Astrocyte (in vitro differentiated cells and primary cell): ENCODE results near the gene PARP1. TPM values are rescaled to one million over a fixed set of nuclear protein-coding genes. Genes with fewer than 3 reads are reported as not detected.

Experiments
- DNase-seq: peaks from one replicate; pipeline ENCODE4 v3.0.0-alpha.2; 2010; ENCODE audit warnings: low read depth
- FAIRE-seq: peaks from 2 replicates; lab custom pipeline; 2011; peaks lifted over from hg19 to GRCh38; lab: Jason Lieb, UNC
- H2AFZ ChIP-seq: 2 replicates; pipeline ENCODE4 v1.6.0; 2012; ENCODE audit warnings: low read depth, low read length, inconsistent platforms
- H3K27ac ChIP-seq: 2 replicates; pipeline ENCODE4 v1.5.1; 2011; ENCODE audit warnings: low read depth, low read length, inconsistent platforms
- H3K27me3 ChIP-seq: 2 replicates; pipeline ENCODE4 v1.6.0; 2011; ENCODE audit warnings: low read length, inconsistent platforms; ENCODE audit not compliant: insufficient read depth
- H3K36me3 ChIP-seq: 2 replicates; pipeline ENCODE4 v1.5.1; 2011; ENCODE audit warnings: low read length, inconsistent platforms; ENCODE audit not compliant: insufficient read depth
- H3K4me1 ChIP-seq: 2 replicates; pipeline ENCODE4 v1.5.1; 2011; ENCODE audit warnings: low read length, inconsistent platforms; ENCODE audit not compliant: insufficient read depth
- H3K4me2 ChIP-seq: 2 replicates; pipeline ENCODE4 v1.6.0; 2012; ENCODE audit warnings: low read length, inconsistent platforms
- H3K4me3 ChIP-seq: 2 replicates; pipeline ENCODE4 v1.5.1; 2011; ENCODE audit warnings: low read depth, mild to moderate bottlenecking, low read length, inconsistent platforms; ENCODE audit not compliant: insufficient read depth
- H3K79me2 ChIP-seq: 2 replicates; pipeline ENCODE4 v1.6.0; 2012; ENCODE audit warnings: mild to moderate bottlenecking, low read length, inconsistent platforms; ENCODE audit not compliant: insufficient read depth
- H3K9ac ChIP-seq: 2 replicates; pipeline ENCODE4 v1.6.0; 2012; ENCODE audit warnings: mild to moderate bottlenecking, low read length, inconsistent platforms
- H3K9me3 ChIP-seq: 2 replicates; pipeline ENCODE4 v1.5.1; 2012; ENCODE audit warnings: low read depth, mild to moderate bottlenecking, low read length, inconsistent platforms; ENCODE audit not compliant: insufficient read depth
- H4K20me1 ChIP-seq: 2 replicates; pipeline ENCODE4 v1.6.0; 2012; ENCODE audit warnings: low read length, inconsistent platforms; ENCODE audit not compliant: insufficient read depth
- H3K27ac Mint-ChIP-seq: one replicate; pipeline ENCODE4 v1.8.0; 2021; ENCODE audit warnings: mild to moderate bottlenecking, mixed read lengths; ENCODE audit not compliant: unreplicated experiment
- H3K27me3 Mint-ChIP-seq: one replicate; pipeline ENCODE4 v1.8.0; 2021; ENCODE audit warnings: low read depth, mixed read lengths; ENCODE audit not compliant: unreplicated experiment
- H3K36me3 Mint-ChIP-seq: one replicate; pipeline ENCODE4 v1.8.0; 2021; ENCODE audit warnings: low read depth, mixed read lengths; ENCODE audit not compliant: unreplicated experiment
- H3K4me1 Mint-ChIP-seq: one replicate; pipeline ENCODE4 v1.8.0; 2021; ENCODE audit warnings: low read depth, mixed read lengths; ENCODE audit not compliant: unreplicated experiment
- H3K4me3 Mint-ChIP-seq: one replicate; pipeline ENCODE4 v1.8.0; 2021; ENCODE audit warnings: mild to moderate bottlenecking, moderate library complexity, mixed read lengths; ENCODE audit not compliant: unreplicated experiment
- H3K9me3 Mint-ChIP-seq: one replicate; pipeline ENCODE4 v1.8.0; 2021; ENCODE audit warnings: mild to moderate bottlenecking, mixed read lengths; ENCODE audit not compliant: unreplicated experiment
- CTCF ChIP-seq: IDR thresholded peaks from 2 replicates; pipeline ENCODE4 v1.5.1; 2011; ENCODE audit warnings: low read depth, mild to moderate bottlenecking, inconsistent platforms, low read length, moderate library complexity; ENCODE audit not compliant: insufficient read depth
- EZH2 ChIP-seq: IDR thresholded peaks from 2 replicates; pipeline ENCODE4 v1.6.1; 2012; ENCODE audit warnings: mild to moderate bottlenecking, low read length, inconsistent platforms; ENCODE audit not compliant: insufficient read depth
- total RNA-seq: library from RNA; stranded (reverse); gene quantifications from 2 replicates; pipeline ENCODE4 v1.2.1, GENCODE V29; 2021

The PARP1 gene
- total RNA-seq, 1 donor from 2014 or later, result 57.8 TPM

DNA sequence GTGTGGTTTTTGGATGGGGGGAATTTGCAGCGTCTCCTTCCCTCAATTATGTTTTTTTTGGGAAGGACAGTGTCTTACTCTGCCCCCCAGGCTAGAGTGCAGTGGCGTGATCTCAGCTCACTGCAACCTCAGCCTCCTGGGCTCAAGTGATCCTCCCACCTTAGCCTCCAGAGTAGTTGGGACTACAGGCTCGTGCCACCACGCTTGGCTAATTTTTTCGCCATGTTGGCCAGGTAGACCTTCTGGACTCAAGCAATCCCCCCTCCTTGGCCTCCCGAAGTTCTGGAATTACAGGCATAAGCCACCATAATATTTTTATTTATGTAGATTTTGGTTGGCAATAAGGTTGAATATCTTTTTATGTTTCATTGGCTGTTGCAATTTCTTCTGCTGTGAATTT is 9.5 kb upstream of the PARP1 start:
- Mint-ChIP-seq H3K9me3 (no peaks in the 10 kb centered on the region), H3K27ac (no peak overlapping the region), H3K4me1 (peaks cover 4% of the 10 kb centered on the region), H3K27me3 (peaks cover 21% of the 10 kb centered on the region), H3K36me3 (no peaks in the 10 kb centered on the region), H3K4me3 (no peak overlapping the region)
- Histone ChIP-seq H3K27ac (no peak overlapping the region), H4K20me1 (no peaks in the 10 kb centered on the region), H3K79me2 (no peaks in the 10 kb centered on the region), H3K4me1 (no peaks in the 10 kb centered on the region), H3K9me3 (no peaks in the 10 kb centered on the region), H3K9ac (no peak overlapping the region), H3K4me3 (no peak overlapping the region), H3K36me3 (no peaks in the 10 kb centered on the region), H3K27me3 (no peaks in the 10 kb centered on the region), H2AFZ (no peak overlapping the region), H3K4me2 (no peak overlapping the region)
- FAIRE-seq (no peak), DNase-seq (no peak)
- TF ChIP-seq CTCF, result no peak
- TF ChIP-seq EZH2, result no peak

- DNase-seq (no peak), FAIRE-seq (no peak)
- Histone ChIP-seq H3K4me3 (no peak overlapping the region), H3K9ac (no peak overlapping the region), H3K4me1 (no peaks in the 10 kb centered on the region), H3K27ac (no peak overlapping the region), H4K20me1 (no peaks in the 10 kb centered on the region), H3K9me3 (no peaks in the 10 kb centered on the region), H3K4me2 (no peak overlapping the region), H3K36me3 (no peaks in the 10 kb centered on the region), H3K79me2 (no peaks in the 10 kb centered on the region), H3K27me3 (no peaks in the 10 kb centered on the region), H2AFZ (no peak overlapping the region)
- Mint-ChIP-seq H3K27ac (no peak overlapping the region), H3K4me3 (no peak overlapping the region), H3K4me1 (peaks cover under 1% of the 10 kb centered on the region), H3K27me3 (peaks cover 23% of the 10 kb centered on the region), H3K36me3 (no peaks in the 10 kb centered on the region), H3K9me3 (no peaks in the 10 kb centered on the region)
- TF ChIP-seq CTCF (no peak), EZH2 (no peak)
Observed at GRCh38 chr1:226414098-226414698, 6.3 kb upstream of the PARP1 start.

- H3K4me2 ChIP-seq, result no peak overlapping the region
- no peak overlapping the region for H2AFZ ChIP-seq
- Mint-ChIP-seq H3K9me3 (no peaks in the 10 kb centered on the region), H3K4me3 (no peak overlapping the region), H3K4me1 (no peaks in the 10 kb centered on the region), H3K27ac (no peak overlapping the region), H3K36me3 (no peaks in the 10 kb centered on the region), H3K27me3 (peaks cover 23% of the 10 kb centered on the region)
- DNase-seq (no peak), FAIRE-seq (no peak)
- H4K20me1 ChIP-seq, result peaks cover 5% of the 10 kb centered on the region
- H3K79me2 ChIP-seq, result peaks cover 8% of the 10 kb centered on the region
- TF ChIP-seq CTCF (no peak), EZH2 (no peak)
- no peaks in the 10 kb centered on the region for H3K27me3 ChIP-seq
- peaks cover 6% of the 10 kb centered on the region for H3K4me1 ChIP-seq
- H3K9ac ChIP-seq, result no peak overlapping the region
- H3K9me3 ChIP-seq, result no peaks in the 10 kb centered on the region
- no peak overlapping the region for H3K27ac ChIP-seq
- no peak overlapping the region for H3K4me3 ChIP-seq
- no peaks in the 10 kb centered on the region for H3K36me3 ChIP-seq
Observed at GRCh38 chr1:226411619-226412018, 3.7 kb upstream of the PARP1 start.
